Esophagus squamous epithelium (tissue), 5 donors: ENCODE data around the gene BPIFB1. TPM values are rescaled to one million over a fixed set of nuclear protein-coding genes. Genes with fewer than 3 reads are reported as not detected.

Experiments
- DNase-seq: peaks from one replicate; lab custom pipeline; 2025; lab: John Stamatoyannopoulos, UW
- H3K27ac ChIP-seq, 4 donors: fragments of 200-600 bp; sonication (generic); one replicate each; pipeline ENCODE4 v1.5.1; 2016 to 2019; ENCODE audit warnings: mild to moderate bottlenecking in 1 of 4
- H3K27me3 ChIP-seq, 4 donors: fragments of 200-600 bp; sonication (generic); 1 replicate in 3 of 4; 2 replicates in 1 of 4; pipeline versions ENCODE4 v1.5.1 to v1.6.0; 2017 to 2021; ENCODE audit warnings: antibody characterized with exemption in 1 of 4
- H3K36me3 ChIP-seq, 3 donors: fragments of 200-600 bp; sonication (generic); one replicate each; pipeline ENCODE4 v1.5.1; 2016 to 2019
- H3K4me1 ChIP-seq, 3 donors: fragments of 200-600 bp; sonication (generic); one replicate each; pipeline ENCODE4 v1.5.1; 2017 to 2019
- H3K4me3 ChIP-seq, 4 donors: fragments of 200-600 bp; sonication (generic); 1 replicate in 3 of 4; 2 replicates in 1 of 4; pipeline ENCODE4 v1.5.1; 2016 to 2019; ENCODE audit warnings: mild to moderate bottlenecking in 2 of 4, moderate library complexity in 1 of 4
- H3K9me3 ChIP-seq, 3 donors: fragments of 200-600 bp; sonication (generic); one replicate each; pipeline ENCODE4 v1.5.1; 2016 to 2019
- POLR2A ChIP-seq, 4 donors: fragments of 450-650 bp; IDR thresholded peaks; one replicate each; pipeline ENCODE4 v1.6.1; 2017; ENCODE audit warnings: antibody characterized with exemption in 4 of 4, mild to moderate bottlenecking in 4 of 4, moderate library complexity in 3 of 4
- WGBS, 2 donors: methylation state at CpG; one replicate each; pipeline ENCODE4 v1.1.5; 2018; 5-methylcytosine and 5-hydroxymethylcytosine counted together
- intact Hi-C: fragments of 100-400 bp; cut with DNase I; formaldehyde crosslinking; loops from one replicate; pipeline ENCODE4 v1.15.0; 2022
- total RNA-seq, 4 donors: library from RNA; depleted of rRNA; stranded (reverse); fragments of >200 nt; gene quantifications; one replicate each; pipeline ENCODE4 v1.1.0, GENCODE V29; 2016
- TF ChIP-seq, protein P1 (sequence below), 6 experiments: fragments of 450-650 bp in 4 of 6; fragments of 200-600 bp in 2 of 6; sonication (generic) in 2 of 6; IDR thresholded peaks; one replicate each; pipeline ENCODE4 v1.5.1; 2016 to 2019; ENCODE audit warnings: antibody characterized with exemption in 6 of 6, mild to moderate bottlenecking in 4 of 6, moderate library complexity in 4 of 6
- donor health status: DM: yes; HTN: yes; CAD: no.

BPIFB1 gene
- total RNA-seq, 4 donors from 2014 or later = 0.38 to 99.4 (median 4.3) TPM; not detected in 1

DNA sequence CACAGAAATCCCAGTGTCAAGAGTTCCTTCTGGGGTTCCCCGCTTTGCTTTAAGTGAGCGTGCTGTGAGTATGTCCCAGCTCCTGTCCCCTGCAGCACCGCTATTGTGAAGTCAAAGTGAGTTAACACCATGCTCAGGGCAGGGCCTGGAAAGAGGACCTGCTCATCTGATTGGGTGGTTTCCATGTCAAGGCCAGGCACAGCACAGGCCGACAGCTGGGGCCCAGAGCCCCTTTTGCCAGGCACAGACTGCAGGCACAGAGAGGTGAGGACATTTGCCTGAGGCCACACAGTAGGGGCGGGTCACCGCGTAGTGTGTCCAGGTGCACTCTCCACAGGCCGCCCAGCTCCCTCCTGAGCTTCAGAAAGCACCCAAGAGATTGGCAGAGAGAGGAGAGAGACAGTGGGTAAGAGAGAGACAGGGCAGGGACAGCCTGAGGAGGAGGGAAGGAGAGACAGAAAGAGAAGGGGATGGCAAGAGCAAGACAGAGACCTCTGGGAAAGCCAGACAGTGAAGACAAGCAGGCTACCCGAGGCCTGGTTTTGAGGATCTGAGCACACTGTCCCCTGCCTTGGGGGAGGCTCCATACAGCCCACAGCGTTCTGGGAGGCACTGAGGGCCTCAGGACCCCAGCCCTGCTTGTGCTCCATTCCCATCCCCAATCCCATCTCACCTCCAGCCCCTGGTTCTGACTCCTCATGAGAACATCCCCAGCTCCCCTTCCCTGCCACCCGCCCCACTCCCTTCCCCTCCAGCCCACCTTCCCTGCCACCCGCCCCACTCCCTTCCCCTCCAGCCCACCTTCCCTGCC is 6.5 kb upstream of the BPIFB1 start:
- no peaks in the 10 kb centered on the region for H3K9me3 ChIP-seq
- no peak overlapping the region for H3K27ac ChIP-seq
- H3K4me3 ChIP-seq = no peak overlapping the region
- no peaks in the 10 kb centered on the region for H3K36me3 ChIP-seq
- no peak for TF ChIP-seq POLR2A (IDR thresholded peaks at IDR 0.05)
- TF ChIP-seq, protein P1, sequence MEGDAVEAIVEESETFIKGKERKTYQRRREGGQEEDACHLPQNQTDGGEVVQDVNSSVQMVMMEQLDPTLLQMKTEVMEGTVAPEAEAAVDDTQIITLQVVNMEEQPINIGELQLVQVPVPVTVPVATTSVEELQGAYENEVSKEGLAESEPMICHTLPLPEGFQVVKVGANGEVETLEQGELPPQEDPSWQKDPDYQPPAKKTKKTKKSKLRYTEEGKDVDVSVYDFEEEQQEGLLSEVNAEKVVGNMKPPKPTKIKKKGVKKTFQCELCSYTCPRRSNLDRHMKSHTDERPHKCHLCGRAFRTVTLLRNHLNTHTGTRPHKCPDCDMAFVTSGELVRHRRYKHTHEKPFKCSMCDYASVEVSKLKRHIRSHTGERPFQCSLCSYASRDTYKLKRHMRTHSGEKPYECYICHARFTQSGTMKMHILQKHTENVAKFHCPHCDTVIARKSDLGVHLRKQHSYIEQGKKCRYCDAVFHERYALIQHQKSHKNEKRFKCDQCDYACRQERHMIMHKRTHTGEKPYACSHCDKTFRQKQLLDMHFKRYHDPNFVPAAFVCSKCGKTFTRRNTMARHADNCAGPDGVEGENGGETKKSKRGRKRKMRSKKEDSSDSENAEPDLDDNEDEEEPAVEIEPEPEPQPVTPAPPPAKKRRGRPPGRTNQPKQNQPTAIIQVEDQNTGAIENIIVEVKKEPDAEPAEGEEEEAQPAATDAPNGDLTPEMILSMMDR (IDR thresholded peaks at IDR 0.05) = no peak
- 62 to 83% methylated on average over 3 to 11 of the region's 12 CpGs for WGBS, 2 donors
- intact Hi-C loops = no loop called here
- H3K27me3 ChIP-seq = peaks cover 0 to 55% (median 0%) of the 10 kb centered on the region in 4 donors
- no peaks in the 10 kb centered on the region for H3K4me1 ChIP-seq
- DNase-seq = no peak

DNA sequence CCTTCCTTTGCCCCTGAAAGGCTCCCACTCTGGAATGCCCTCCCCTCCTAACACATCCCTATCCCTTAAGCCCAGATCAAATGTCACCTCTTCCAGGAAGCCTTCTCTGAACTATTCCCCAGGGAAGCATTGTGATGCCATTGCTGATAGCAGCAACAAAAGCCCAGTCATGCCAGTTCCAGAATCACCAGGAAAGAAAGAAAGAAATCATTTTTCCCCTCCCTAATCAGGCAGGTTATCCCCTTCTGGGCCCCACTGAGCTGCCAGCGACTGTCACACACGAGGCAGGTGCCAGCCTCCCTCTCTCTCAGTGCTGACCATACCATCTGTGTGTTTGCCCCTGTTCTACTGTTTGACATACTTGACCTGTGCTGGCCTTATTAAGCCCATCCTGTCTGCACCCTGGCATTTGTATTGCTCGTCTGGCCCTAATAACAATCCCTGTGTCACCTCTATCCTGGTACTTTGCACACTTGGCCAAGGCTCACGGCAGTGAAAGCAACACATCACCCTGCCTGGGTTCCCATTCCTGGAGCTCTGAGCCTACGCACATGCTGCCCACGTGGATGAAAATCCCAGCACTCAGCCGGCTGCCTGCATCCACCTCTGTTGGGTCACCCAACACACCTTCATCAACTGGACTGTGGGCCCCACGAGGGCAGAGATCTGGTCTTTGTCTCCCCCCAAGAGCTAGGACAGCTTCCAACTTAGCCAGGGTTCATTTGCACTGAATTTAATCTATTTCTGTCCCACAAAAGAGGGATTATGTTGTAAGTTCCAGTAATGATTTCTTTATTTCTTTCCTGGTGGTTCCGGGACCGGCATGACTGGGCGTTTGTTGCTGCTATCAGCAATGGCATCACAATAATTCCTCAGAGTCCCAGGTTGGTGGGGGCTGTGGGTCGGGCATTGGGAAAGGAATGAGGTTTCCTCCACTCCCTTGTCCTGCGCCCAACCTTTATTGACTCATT is 5.3 kb upstream of the BPIFB1 start:
- WGBS, 2 donors = 33 to 51% methylated on average over 10 to 13 of the region's 13 CpGs
- no peaks in the 10 kb centered on the region for H3K4me1 ChIP-seq
- intact Hi-C loops = no loop called here
- TF ChIP-seq POLR2A (IDR thresholded peaks at IDR 0.05) = no peak
- TF ChIP-seq, protein P1 (IDR thresholded peaks at IDR 0.05) = no peak
- DNase-seq = no peak
- no peaks in the 10 kb centered on the region for H3K36me3 ChIP-seq
- no peak overlapping the region for H3K27ac ChIP-seq
- H3K4me3 ChIP-seq = no peak overlapping the region
- peaks cover 0 to 56% (median 0%) of the 10 kb centered on the region in 4 donors for H3K27me3 ChIP-seq
- H3K9me3 ChIP-seq = no peaks in the 10 kb centered on the region

DNA sequence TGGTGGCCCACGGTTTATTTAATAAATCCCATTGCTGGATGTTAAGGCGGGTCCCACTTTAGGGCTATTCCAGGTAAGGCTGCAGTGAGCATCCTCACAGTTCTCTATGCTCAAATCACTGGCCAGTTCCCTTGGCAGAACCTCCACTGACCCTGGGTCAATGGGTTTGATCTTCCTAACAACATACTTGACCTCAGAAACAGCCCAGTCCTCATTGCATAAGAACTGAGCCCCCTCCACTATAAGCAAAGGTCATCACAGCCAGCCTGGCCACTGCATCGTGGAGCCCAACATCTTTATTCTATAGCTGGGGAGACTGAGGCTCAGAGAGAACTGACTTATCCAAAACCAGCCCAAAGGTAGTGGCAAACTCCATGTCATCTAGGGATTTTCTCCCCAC is 4.3 kb upstream of the BPIFB1 start:
- WGBS, 2 donors = 61 to 63% methylated on average over 2 to 3 of the region's 3 CpGs
- no peaks in the 10 kb centered on the region for H3K36me3 ChIP-seq
- H3K27ac ChIP-seq = no peak overlapping the region
- H3K9me3 ChIP-seq = no peaks in the 10 kb centered on the region
- TF ChIP-seq POLR2A (IDR thresholded peaks at IDR 0.05) = no peak
- TF ChIP-seq, protein P1 (IDR thresholded peaks at IDR 0.05) = no peak
- H3K4me3 ChIP-seq = no peak overlapping the region
- H3K27me3 ChIP-seq = peaks cover 0 to 63% (median 0%) of the 10 kb centered on the region in 4 donors
- intact Hi-C loops = no loop called here
- no peaks in the 10 kb centered on the region for H3K4me1 ChIP-seq
- DNase-seq = no peak

DNA sequence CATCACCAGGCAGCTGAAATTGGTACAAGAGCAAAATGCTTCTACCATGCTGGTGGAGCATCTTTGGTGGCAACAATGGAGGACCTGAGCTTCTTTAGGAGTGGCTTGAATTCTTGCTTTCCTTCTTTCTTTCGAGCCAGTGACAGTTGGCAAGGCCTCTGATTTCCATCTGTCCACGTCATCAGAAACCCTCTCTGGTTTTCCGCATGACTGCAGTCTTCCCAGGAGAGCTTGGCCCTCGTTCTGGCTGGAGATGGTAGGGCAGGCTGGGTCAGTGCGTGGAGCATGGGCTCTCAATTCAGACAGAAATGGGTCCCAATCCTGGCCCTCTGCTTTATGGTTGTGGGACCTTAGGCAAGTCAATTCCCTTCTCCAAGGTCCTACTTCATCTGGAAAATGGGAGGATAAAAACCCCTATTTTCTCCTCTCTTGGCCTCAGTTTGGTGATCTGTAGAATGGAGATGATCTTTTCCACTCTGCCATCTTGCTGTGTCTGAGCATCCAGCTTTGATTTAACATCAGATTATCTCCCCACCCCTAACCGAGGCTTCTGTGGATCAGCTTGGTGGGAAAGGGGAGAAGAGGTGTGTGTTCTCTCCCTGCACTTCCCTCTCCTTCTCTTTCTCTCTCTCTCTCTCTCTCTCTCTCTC is 3.6 kb upstream of the BPIFB1 start:
- H3K4me3 ChIP-seq = no peak overlapping the region
- H3K36me3 ChIP-seq = no peaks in the 10 kb centered on the region
- H3K9me3 ChIP-seq = no peaks in the 10 kb centered on the region
- intact Hi-C loops = no loop called here
- no peak overlapping the region for H3K27ac ChIP-seq
- no peaks in the 10 kb centered on the region for H3K4me1 ChIP-seq
- peaks cover 0 to 70% (median 0%) of the 10 kb centered on the region in 4 donors for H3K27me3 ChIP-seq
- 66 to 73% methylated on average over 4 to 6 of the region's 6 CpGs for WGBS, 2 donors
- no peak for TF ChIP-seq POLR2A (IDR thresholded peaks at IDR 0.05)
- TF ChIP-seq, protein P1 (IDR thresholded peaks at IDR 0.05) = no peak
- DNase-seq = no peak
